ENCODE measurements around the gene OSBPL10.

Gene OSBPL10

GRCh38 chr3:31613654-31614053 is 367.4 kb downstream of the OSBPL10 start:
- no peak for DNase-seq (ENCODE audit: low spot score)

- DNase-seq (ENCODE audit: low spot score), result no peak
These were observed 367.9 kb downstream of the OSBPL10 start for GRCh38 chr3:31613177-31613576.
